GM20000 (cell line): Measurements from ENCODE around the gene GRM1.

Experiments
- DNase-seq: peaks from one replicate; pipeline ENCODE4 v3.0.0; 2012; ENCODE audit warnings: low spot score
- CTCF ChIP-seq: IDR thresholded peaks from 2 replicates; pipeline ENCODE4 v1.5.1; 2012; ENCODE audit warnings: mild to moderate bottlenecking, control low read depth; ENCODE audit errors: extremely low read depth, missing control alignments

GRM1 gene

GRCh38 chr6:146359131-146359530 is 330.3 kb downstream of the GRM1 start:
- no peak for DNase-seq
- no peak for TF ChIP-seq CTCF

GRCh38 chr6:146361128-146361924 is 332.5 kb downstream of the GRM1 start:
- TF ChIP-seq CTCF: no peak
- DNase-seq: no peak

- TF ChIP-seq CTCF: no peak
- no peak for DNase-seq
These were observed 335.2 kb downstream of the GRM1 start for GRCh38 chr6:146363838-146364607.

- no peak for TF ChIP-seq CTCF
- DNase-seq: no peak
These were observed 336.1 kb downstream of the GRM1 start for GRCh38 chr6:146364816-146365594.

- DNase-seq: no peak
These were observed 338.2 kb downstream of the GRM1 start for GRCh38 chr6:146367061-146367460.

GRCh38 chr6:146369866-146370265 is 341.0 kb downstream of the GRM1 start:
- no peak for DNase-seq
- no peak for TF ChIP-seq CTCF

More at GRCh38 chr6:146367061-146367460, 338.2 kb downstream of the GRM1 start:
- no peak for TF ChIP-seq CTCF
